Mesothelial cell of epicardium (in vitro differentiated cells): ENCODE results near the gene LHX5. TPM values are rescaled to one million over a fixed set of nuclear protein-coding genes. Genes with fewer than 3 reads are reported as not detected.

Source experiments
- DNase-seq, 2 experiments: peaks; one replicate each; pipeline ENCODE4 v3.0.0; 2021; ENCODE audit warnings: low spot score in 2 of 2; ENCODE audit not compliant: unreplicated experiment in 2 of 2
- H3K27ac Mint-ChIP-seq: 2 replicates; pipeline ENCODE4 v1.8.0; 2021; ENCODE audit warnings: mixed read lengths
- H3K27me3 Mint-ChIP-seq: 2 replicates; pipeline ENCODE4 v1.8.0; 2021; ENCODE audit warnings: low read depth, mixed read lengths
- H3K36me3 Mint-ChIP-seq: 2 replicates; pipeline ENCODE4 v1.8.0; 2021; ENCODE audit warnings: mixed read lengths
- H3K4me1 Mint-ChIP-seq: 2 replicates; pipeline ENCODE4 v1.8.0; 2021; ENCODE audit warnings: mixed read lengths
- H3K4me3 Mint-ChIP-seq: 2 replicates; pipeline ENCODE4 v1.8.0; 2021; ENCODE audit warnings: mild to moderate bottlenecking, moderate library complexity, mixed read lengths
- H3K9me3 Mint-ChIP-seq: 2 replicates; pipeline ENCODE4 v1.8.0; 2021; ENCODE audit warnings: mixed read lengths
- total RNA-seq: library from RNA; stranded (reverse); gene quantifications from 3 replicates; pipeline ENCODE4 v1.2.1, GENCODE V29; 2021
- TF ChIP-seq, protein P1 (sequence below): fragments of 200-600 bp; sonication (generic); IDR thresholded peaks from one replicate; pipeline ENCODE4 v1.5.0; 2021; ENCODE audit warnings: antibody characterized with exemption; ENCODE audit not compliant: unreplicated experiment

The LHX5 gene
- total RNA-seq, 1 donor from 2014 or later: not detected

DNA sequence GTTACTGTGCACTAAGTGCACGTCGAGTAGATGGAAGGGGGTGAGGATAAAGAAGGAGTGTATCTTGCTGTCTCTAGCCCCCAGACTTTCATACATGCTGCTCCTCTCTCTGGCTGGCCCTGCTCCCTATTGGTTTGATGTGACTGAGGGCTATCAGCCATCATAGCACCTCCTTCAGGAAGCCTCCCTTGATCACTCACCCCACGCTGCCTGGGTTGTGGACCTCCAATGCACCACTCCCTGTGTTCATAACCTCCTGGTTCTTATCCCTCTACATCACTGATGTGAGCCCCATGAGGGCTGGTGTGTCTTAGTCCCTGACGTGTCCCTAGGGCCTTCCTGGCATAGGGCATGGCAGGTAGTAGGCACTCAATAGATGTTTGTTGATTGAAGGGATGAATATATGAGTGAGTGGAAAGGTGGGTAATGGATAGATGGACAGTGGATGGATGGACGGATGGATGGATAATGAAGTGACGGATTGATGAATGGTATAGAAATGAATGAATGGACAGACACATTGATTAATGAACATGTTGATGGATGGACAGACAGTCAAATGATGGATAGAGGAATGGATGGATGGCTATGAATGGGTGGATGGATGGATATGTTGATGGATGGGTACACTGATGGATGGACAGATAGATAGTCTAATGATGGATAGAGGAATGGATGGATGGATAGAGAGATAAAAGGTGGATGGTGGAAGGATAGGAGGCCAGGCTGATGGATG lies 34.5 kb downstream of the LHX5 start:
- DNase-seq: no peak
- Mint-ChIP-seq H3K36me3 (no peaks in the 10 kb centered on the region), H3K9me3 (peaks cover 4% of the 10 kb centered on the region), H3K27me3 (peaks cover 21% of the 10 kb centered on the region), H3K27ac (no peak overlapping the region), H3K4me1 (no peaks in the 10 kb centered on the region), H3K4me3 (no peak overlapping the region)
- TF ChIP-seq, protein P1, sequence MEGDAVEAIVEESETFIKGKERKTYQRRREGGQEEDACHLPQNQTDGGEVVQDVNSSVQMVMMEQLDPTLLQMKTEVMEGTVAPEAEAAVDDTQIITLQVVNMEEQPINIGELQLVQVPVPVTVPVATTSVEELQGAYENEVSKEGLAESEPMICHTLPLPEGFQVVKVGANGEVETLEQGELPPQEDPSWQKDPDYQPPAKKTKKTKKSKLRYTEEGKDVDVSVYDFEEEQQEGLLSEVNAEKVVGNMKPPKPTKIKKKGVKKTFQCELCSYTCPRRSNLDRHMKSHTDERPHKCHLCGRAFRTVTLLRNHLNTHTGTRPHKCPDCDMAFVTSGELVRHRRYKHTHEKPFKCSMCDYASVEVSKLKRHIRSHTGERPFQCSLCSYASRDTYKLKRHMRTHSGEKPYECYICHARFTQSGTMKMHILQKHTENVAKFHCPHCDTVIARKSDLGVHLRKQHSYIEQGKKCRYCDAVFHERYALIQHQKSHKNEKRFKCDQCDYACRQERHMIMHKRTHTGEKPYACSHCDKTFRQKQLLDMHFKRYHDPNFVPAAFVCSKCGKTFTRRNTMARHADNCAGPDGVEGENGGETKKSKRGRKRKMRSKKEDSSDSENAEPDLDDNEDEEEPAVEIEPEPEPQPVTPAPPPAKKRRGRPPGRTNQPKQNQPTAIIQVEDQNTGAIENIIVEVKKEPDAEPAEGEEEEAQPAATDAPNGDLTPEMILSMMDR: no peak

DNA sequence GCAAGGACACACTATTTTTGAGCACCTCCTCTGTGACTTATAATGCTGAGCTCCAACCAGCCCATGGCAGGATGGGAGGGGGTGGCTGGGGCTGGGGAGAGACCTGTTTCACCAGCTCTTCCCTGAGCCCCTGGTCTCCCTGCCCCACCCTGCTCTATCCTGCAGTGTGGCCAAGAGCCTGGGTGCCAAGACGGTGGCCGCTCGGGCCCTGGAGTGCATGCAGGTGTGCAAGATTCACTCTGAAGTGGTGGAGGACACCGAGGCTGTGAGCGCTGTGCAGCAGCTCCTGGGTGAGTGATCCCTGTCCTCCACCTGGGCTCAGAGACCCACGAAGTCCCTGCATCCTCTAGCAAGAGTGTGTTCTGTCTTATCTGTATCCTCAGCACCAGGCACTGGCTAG lies 35.1 kb downstream of the LHX5 start:
- DNase-seq: no peak
- Mint-ChIP-seq H3K27me3 (peaks cover 17% of the 10 kb centered on the region), H3K36me3 (no peaks in the 10 kb centered on the region), H3K4me3 (no peak overlapping the region), H3K9me3 (peaks cover 4% of the 10 kb centered on the region), H3K4me1 (no peaks in the 10 kb centered on the region), H3K27ac (no peak overlapping the region)
- TF ChIP-seq, protein P1: no peak

DNA sequence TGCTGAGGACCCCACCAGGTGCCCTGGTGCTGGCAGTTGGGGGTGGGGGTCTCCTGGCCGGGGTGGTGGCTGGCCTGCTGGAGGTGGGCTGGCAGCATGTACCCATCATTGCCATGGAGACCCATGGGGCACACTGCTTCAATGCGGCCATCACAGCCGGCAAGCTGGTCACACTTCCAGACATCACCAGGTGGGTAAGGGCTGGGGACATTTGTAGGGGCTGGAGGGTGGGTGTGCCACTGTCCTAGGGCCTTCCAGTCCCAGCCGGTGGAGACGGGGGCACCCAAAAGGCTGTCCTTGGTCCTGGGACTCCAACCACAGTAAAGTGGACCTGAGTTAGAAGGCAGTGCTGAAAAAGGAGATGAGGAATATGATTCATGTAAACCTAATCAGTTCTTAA lies 36.3 kb downstream of the LHX5 start:
- Mint-ChIP-seq H3K36me3 (no peaks in the 10 kb centered on the region), H3K27me3 (peaks cover 10% of the 10 kb centered on the region), H3K4me1 (no peaks in the 10 kb centered on the region), H3K27ac (no peak overlapping the region), H3K4me3 (no peak overlapping the region), H3K9me3 (peaks cover 5% of the 10 kb centered on the region)
- no peak for DNase-seq
- TF ChIP-seq, protein P1: no peak

DNA sequence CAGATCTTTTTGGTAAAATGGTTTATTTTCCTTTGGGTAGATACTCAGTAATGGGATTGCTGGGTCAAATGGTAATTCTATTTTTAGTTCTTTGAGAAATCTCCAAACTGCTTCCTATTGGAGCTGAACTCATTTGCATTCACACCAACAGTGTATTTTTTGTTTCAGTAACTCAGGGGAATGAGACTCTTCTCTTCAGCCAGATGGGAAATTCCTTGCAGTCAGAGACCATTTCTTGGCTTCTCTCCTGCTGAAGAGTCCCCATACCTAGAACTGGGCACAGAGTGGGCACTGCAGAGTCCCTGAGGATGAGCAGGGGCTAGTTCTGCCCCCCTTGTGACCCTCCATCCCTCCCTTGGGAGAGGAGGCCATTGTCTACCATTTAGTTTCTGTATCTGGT lies 38.7 kb downstream of the LHX5 start:
- DNase-seq: no peak
- Mint-ChIP-seq H3K4me3 (no peak overlapping the region), H3K36me3 (no peaks in the 10 kb centered on the region), H3K27me3 (peaks cover 7% of the 10 kb centered on the region), H3K9me3 (peaks cover 10% of the 10 kb centered on the region), H3K27ac (no peak overlapping the region), H3K4me1 (no peaks in the 10 kb centered on the region)
- TF ChIP-seq, protein P1: no peak

DNA sequence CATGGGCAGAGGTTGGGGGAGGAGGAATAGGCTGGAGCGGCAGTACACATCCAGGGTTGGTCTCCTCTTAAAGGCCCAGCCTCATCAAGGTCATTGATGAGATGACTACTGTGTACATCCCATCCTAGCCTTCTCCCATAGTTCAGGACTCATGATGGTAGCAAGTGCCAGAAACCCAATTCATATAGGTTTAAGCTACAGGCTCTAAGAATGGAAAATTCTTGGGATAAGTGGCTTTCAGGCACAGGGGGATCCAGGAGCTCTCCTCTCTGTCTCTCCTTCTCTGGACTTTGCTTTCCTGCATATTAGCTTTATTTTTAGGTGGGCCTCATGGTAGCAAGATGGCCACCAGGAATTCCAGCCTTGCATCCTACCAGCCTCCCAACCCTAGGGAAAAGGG lies 43.2 kb downstream of the LHX5 start:
- Mint-ChIP-seq H3K4me1 (no peaks in the 10 kb centered on the region), H3K27me3 (peaks cover 15% of the 10 kb centered on the region), H3K27ac (no peak overlapping the region), H3K36me3 (peaks cover 3% of the 10 kb centered on the region), H3K9me3 (peaks cover 10% of the 10 kb centered on the region), H3K4me3 (no peak overlapping the region)
- no peak for DNase-seq
- TF ChIP-seq, protein P1: no peak

DNA sequence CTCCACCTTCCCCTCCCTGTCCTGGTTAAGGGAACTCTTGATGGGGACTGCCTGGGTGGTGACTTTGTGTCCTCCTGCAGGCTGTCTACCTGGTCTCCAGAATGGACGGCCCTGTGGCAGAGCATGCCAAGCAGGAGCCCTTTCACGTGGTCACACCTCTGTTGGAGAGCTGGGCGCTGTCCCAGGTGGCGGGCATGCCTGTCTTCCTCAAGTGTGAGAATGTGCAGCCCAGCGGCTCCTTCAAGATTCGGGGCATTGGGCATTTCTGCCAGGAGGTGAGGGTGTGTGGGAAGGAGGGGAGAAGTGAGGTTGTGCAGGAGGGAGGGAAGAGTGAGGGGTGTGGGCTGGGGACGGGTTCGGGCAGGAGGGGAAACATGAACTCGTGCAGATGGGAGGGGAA lies 43.8 kb downstream of the LHX5 start:
- H3K4me3 Mint-ChIP-seq: no peak overlapping the region
- H3K9me3 Mint-ChIP-seq: peaks cover 10% of the 10 kb centered on the region
- no peak overlapping the region for H3K27ac Mint-ChIP-seq
- no peak for DNase-seq
- TF ChIP-seq, protein P1: no peak
- peaks cover 15% of the 10 kb centered on the region for H3K27me3 Mint-ChIP-seq
- peaks cover 3% of the 10 kb centered on the region for H3K36me3 Mint-ChIP-seq
- H3K4me1 Mint-ChIP-seq: peaks cover 2% of the 10 kb centered on the region
